Measurements from ENCODE around the gene SYF2. TPM values are rescaled to one million over a fixed set of nuclear protein-coding genes. Genes with fewer than 3 reads are reported as not detected.

Gene SYF2
- total and polyA plus RNA-seq, 4 donors: 29.7 to 99.4 (median 67.5) TPM

DNA sequence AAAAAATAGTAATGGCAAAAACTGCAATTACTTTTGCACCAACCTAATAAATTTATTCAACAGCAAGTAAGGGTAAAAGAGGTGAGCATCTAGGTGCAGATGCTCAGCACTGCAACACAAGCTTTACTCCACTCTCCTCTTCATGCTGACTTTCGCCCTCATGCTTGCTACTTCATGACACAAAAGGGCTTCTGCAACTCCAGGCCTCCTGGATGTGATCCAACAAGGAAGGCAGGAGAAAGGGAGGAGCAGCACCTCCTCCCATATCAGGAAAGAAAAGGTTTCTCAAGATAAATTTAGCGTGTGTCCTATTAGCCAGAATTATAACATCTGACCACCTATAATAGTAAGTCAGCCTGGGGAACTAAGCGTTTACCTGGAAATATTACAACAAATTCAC, 11.6 kb downstream of the SYF2 start:
- DNase-seq: no peak
- no peak for ATAC-seq (ENCODE audit: insufficient read depth, low FRiP score)
- TF ChIP-seq, protein P1, sequence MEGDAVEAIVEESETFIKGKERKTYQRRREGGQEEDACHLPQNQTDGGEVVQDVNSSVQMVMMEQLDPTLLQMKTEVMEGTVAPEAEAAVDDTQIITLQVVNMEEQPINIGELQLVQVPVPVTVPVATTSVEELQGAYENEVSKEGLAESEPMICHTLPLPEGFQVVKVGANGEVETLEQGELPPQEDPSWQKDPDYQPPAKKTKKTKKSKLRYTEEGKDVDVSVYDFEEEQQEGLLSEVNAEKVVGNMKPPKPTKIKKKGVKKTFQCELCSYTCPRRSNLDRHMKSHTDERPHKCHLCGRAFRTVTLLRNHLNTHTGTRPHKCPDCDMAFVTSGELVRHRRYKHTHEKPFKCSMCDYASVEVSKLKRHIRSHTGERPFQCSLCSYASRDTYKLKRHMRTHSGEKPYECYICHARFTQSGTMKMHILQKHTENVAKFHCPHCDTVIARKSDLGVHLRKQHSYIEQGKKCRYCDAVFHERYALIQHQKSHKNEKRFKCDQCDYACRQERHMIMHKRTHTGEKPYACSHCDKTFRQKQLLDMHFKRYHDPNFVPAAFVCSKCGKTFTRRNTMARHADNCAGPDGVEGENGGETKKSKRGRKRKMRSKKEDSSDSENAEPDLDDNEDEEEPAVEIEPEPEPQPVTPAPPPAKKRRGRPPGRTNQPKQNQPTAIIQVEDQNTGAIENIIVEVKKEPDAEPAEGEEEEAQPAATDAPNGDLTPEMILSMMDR (IDR thresholded peaks at IDR 0.05; ENCODE audit: control extremely low read depth, extremely low read depth): no peak
- WGBS, 2 donors: 92 to 95% methylated on average over 3 of the region's 3 CpGs
- Histone ChIP-seq H3K36me3 (ENCODE audit: control insufficient read depth in 4 of 4, insufficient read depth in 4 of 4, low read length in 4 of 4) (peaks cover 5 to 17% (median 14%) of the 10 kb centered on the region in 4 donors), H3K27ac (ENCODE audit: low read depth in 1 of 2, low read length in 1 of 2) (no peak overlapping the region), H3K4me3 (no peak overlapping the region), H3K9ac (ENCODE audit: insufficient read depth in 1 of 2, low read length in 2 of 2) (no peak overlapping the region), H3K9me3 (ENCODE audit: control insufficient read depth in 4 of 4, insufficient read depth in 3 of 4, low read length in 3 of 4) (no peaks in the 10 kb centered on the region), H3K27me3 (ENCODE audit: control insufficient read depth in 3 of 3, insufficient read depth in 3 of 3, low read length in 2 of 3) (no peaks in the 10 kb centered on the region), H3K4me1 (ENCODE audit: control insufficient read depth in 5 of 5, insufficient read depth in 5 of 5, low read length in 5 of 5) (no peaks in the 10 kb centered on the region)

DNA sequence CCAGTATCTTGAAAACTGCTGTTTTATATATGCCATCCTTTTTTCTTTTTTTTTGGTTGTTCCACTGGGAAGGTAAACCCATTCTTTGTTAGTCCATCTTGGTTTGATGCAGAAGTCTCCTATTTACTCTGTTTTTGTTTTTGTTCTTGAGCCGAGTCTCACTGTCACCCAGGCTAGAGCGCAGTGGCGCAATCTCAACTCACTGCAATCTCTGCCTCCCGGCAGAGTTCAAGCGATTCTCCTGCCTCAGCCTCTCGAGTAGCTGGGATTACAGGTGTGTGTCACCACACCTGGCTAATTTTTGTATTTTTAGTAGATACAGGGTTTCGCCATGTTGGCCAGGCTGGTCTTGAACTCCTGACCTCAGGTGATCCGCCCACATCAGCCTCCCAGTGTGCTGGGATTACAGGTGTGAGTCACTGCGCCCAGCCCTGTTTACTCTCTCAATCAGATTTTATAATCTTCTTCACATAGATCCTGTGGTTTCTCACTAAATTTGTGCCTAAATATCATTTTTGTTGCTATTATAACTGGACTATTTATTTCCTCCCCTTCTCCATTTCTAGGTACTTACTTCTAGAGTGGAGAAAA, 12.5 kb downstream of the SYF2 start:
- WGBS, 2 donors: 94 to 96% methylated on average over 9 of the region's 9 CpGs
- ATAC-seq (ENCODE audit: insufficient read depth, low FRiP score): no peak

DNA sequence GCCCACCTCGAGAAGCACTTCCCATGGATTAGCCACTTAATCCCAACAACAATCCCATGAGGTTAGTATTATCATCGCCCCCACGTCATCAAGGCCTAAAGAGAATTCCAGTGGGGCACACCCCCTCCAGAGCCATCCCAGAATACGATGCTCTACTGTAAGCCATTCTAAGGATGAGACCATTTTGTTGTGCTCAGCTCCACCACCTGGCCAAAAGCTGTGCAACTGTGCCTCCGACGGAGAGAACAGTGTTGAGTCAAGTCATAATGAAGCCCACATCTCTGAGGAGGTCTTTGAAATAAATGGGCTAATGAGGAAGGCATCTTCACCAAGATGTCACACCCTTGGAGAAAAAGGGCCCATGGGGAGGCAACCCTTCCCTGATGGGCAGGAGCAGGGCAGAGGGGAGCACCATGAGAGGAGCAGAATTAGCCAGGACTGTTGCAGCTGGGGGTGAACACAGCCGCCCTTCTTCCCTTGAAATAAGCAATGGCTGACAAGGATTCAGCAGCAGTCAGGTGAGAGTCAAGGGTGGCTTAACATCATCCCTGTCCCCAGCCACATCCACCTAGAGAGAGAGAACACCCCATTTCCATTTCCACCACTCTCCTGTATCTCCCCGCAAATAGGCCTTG, 14.6 kb downstream of the SYF2 start:
- H3K4me3 ChIP-seq: no peak overlapping the region
- WGBS, 2 donors: 89 to 91% methylated on average over 8 of the region's 8 CpGs
- TF ChIP-seq, protein P1 (IDR thresholded peaks at IDR 0.05; ENCODE audit: control extremely low read depth, extremely low read depth): no peak
- no peaks in the 10 kb centered on the region for H3K4me1 ChIP-seq (ENCODE audit: control insufficient read depth in 5 of 5, insufficient read depth in 5 of 5, low read length in 5 of 5)
- DNase-seq (no peak), ATAC-seq (ENCODE audit: insufficient read depth, low FRiP score) (no peak)
- H3K9ac ChIP-seq (ENCODE audit: insufficient read depth in 1 of 2, low read length in 2 of 2): no peak overlapping the region
- no peak overlapping the region for H3K27ac ChIP-seq (ENCODE audit: low read depth in 1 of 2, low read length in 1 of 2)
- no peaks in the 10 kb centered on the region for H3K27me3 ChIP-seq (ENCODE audit: control insufficient read depth in 3 of 3, insufficient read depth in 3 of 3, low read length in 2 of 3)
- no peaks in the 10 kb centered on the region for H3K9me3 ChIP-seq (ENCODE audit: control insufficient read depth in 4 of 4, insufficient read depth in 3 of 4, low read length in 3 of 4)
- peaks cover 4 to 6% (median 5%) of the 10 kb centered on the region in 4 donors for H3K36me3 ChIP-seq (ENCODE audit: control insufficient read depth in 4 of 4, insufficient read depth in 4 of 4, low read length in 4 of 4)

More for the DNA sequence above, 12.5 kb downstream of the SYF2 start:
- TF ChIP-seq, protein P1 (IDR thresholded peaks at IDR 0.05; ENCODE audit: control extremely low read depth, extremely low read depth): no peak
- Histone ChIP-seq H3K4me1 (ENCODE audit: control insufficient read depth in 5 of 5, insufficient read depth in 5 of 5, low read length in 5 of 5) (no peaks in the 10 kb centered on the region), H3K4me3 (no peak overlapping the region), H3K27me3 (ENCODE audit: control insufficient read depth in 3 of 3, insufficient read depth in 3 of 3, low read length in 2 of 3) (no peaks in the 10 kb centered on the region), H3K36me3 (ENCODE audit: control insufficient read depth in 4 of 4, insufficient read depth in 4 of 4, low read length in 4 of 4) (peaks cover 5 to 15% (median 13%) of the 10 kb centered on the region in 4 donors), H3K27ac (ENCODE audit: low read depth in 1 of 2, low read length in 1 of 2) (no peak overlapping the region), H3K9ac (ENCODE audit: insufficient read depth in 1 of 2, low read length in 2 of 2) (no peak overlapping the region), H3K9me3 (ENCODE audit: control insufficient read depth in 4 of 4, insufficient read depth in 3 of 4, low read length in 3 of 4) (no peaks in the 10 kb centered on the region)
- no peak for DNase-seq

Measured in lung (tissue), 12 donors.